Uterus (tissue), 4 donors: ENCODE data around the gene MSANTD1. TPM values are rescaled to one million over a fixed set of nuclear protein-coding genes. Genes with fewer than 3 reads are reported as not detected.
"Not testable (repeated sequence)": the region's sequence is repeated elsewhere in the genome, so short reads cannot be mapped to it uniquely, and the experiment has no call there.

Experiments used
- DNase-seq, 2 donors: peaks; one replicate each; pipeline ENCODE4 v3.0.0-alpha.2; 2019 to 2020
- H3K27ac ChIP-seq, 2 donors: fragments of 200-600 bp; sonication (generic); 1 replicate in 1 of 2; 2 replicates in 1 of 2; pipeline ENCODE4 v1.5.1; 2016 to 2018
- H3K27me3 ChIP-seq, 2 donors: fragments of 200-600 bp; sonication (generic); one replicate each; pipeline ENCODE4 v1.5.1; 2018 to 2019; ENCODE audit warnings: control low read depth in 1 of 2
- H3K36me3 ChIP-seq, 2 donors: fragments of 200-600 bp; sonication (generic); one replicate each; pipeline ENCODE4 v1.5.1; 2019; ENCODE audit warnings: control low read depth in 1 of 2
- H3K4me1 ChIP-seq, 2 donors: fragments of 200-600 bp; sonication (generic); one replicate each; pipeline ENCODE4 v1.5.1; 2018 to 2019; ENCODE audit warnings: control low read depth in 1 of 2
- H3K4me3 ChIP-seq, 2 donors: fragments of 200-600 bp; sonication (generic); 1 replicate in 1 of 2; 2 replicates in 1 of 2; pipeline ENCODE4 v1.5.1; 2018 to 2019; ENCODE audit warnings: mild to moderate bottlenecking in 1 of 2
- H3K9me3 ChIP-seq, 2 donors: fragments of 200-600 bp; sonication (generic); one replicate each; pipeline ENCODE4 v1.5.1; 2019; ENCODE audit warnings: control low read depth in 1 of 2
- POLR2A ChIP-seq, 2 donors: fragments of 450-650 bp; IDR thresholded peaks; one replicate each; pipeline ENCODE4 v1.6.1; 2016; ENCODE audit warnings: antibody characterized with exemption in 2 of 2, mild to moderate bottlenecking in 1 of 2, moderate library complexity in 1 of 2
- intact Hi-C: fragments of 100-400 bp; cut with DNase I; formaldehyde crosslinking; loops from one replicate; pipeline ENCODE4 v1.15.1; 2023; ENCODE audit warnings: low total_unique reads
- total RNA-seq, 4 donors: library from RNA; depleted of rRNA in 3 of 4; stranded (reverse); fragments of >200 nt in 3 of 4; gene quantifications; one replicate each; pipeline versions ENCODE4 v1.1.0 to v1.2.4, GENCODE V29; 2014 to 2023
- TF ChIP-seq, protein P1 (sequence below), 4 experiments: fragments of 200-600 bp in 2 of 4; fragments of 450-650 bp in 2 of 4; sonication (generic) in 2 of 4; IDR thresholded peaks; one replicate each; pipeline ENCODE4 v1.5.1; 2016 to 2019; ENCODE audit warnings: antibody characterized with exemption in 4 of 4, mild to moderate bottlenecking in 2 of 4, moderate library complexity in 1 of 4
- donor health status: DM: yes; HTN: yes; CAD: no.

The MSANTD1 gene
- total RNA-seq, 4 donors from 2014 or later: 1.3 to 3.3 (median 2.1) TPM; not detected in 1

DNA sequence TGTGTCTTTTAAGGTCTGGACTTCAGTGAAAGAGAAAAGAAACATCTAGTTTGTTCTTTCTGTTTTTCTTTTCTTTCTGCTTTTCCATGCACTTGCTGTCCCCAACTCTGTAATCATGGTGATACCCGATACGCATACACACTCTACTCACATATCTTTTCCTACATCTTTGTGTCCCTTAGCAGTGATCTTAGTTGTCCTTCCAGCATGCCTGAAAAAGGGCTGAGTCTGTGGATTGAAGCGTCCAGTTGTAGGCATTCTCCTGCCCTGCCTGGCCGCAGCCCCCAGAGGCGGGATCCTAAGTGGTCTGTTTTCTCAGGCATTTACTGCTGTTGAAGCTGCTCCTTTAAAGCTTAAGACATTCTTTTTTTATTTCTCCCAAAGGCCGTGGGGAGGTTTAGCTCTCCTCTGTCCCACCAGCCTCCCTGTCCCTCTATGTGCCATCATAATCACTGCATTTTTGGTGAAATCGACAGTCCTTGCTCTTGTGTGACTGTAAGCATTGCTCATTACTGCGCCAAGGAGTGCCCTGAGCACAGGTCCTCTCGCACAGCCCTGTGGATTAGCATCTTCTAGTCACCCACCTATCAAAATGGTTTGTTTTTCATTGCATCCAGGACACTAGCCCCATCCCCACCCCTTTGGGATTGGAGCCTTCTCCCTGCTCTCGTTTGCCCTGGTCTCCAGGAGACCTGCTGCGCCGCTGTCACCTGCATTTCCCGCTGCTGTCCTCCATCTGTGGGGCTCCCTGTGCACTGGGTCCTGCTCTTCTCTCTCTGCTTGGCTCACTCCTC is 48.3 kb downstream of the MSANTD1 start:
- Histone ChIP-seq H3K4me1 (peaks cover 4 to 6% of the 10 kb centered on the region in 2 donors), H3K4me3 (no peak overlapping the region), H3K27me3 (no peaks in the 10 kb centered on the region), H3K27ac (no peak overlapping the region), H3K9me3 (no peaks in the 10 kb centered on the region), H3K36me3 (no peaks in the 10 kb centered on the region)
- DNase-seq: no peak
- TF ChIP-seq POLR2A (IDR thresholded peaks at IDR 0.05): no peak
- TF ChIP-seq, protein P1, sequence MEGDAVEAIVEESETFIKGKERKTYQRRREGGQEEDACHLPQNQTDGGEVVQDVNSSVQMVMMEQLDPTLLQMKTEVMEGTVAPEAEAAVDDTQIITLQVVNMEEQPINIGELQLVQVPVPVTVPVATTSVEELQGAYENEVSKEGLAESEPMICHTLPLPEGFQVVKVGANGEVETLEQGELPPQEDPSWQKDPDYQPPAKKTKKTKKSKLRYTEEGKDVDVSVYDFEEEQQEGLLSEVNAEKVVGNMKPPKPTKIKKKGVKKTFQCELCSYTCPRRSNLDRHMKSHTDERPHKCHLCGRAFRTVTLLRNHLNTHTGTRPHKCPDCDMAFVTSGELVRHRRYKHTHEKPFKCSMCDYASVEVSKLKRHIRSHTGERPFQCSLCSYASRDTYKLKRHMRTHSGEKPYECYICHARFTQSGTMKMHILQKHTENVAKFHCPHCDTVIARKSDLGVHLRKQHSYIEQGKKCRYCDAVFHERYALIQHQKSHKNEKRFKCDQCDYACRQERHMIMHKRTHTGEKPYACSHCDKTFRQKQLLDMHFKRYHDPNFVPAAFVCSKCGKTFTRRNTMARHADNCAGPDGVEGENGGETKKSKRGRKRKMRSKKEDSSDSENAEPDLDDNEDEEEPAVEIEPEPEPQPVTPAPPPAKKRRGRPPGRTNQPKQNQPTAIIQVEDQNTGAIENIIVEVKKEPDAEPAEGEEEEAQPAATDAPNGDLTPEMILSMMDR (IDR thresholded peaks at IDR 0.05): no peak
- intact Hi-C loops: no loop called here

DNA sequence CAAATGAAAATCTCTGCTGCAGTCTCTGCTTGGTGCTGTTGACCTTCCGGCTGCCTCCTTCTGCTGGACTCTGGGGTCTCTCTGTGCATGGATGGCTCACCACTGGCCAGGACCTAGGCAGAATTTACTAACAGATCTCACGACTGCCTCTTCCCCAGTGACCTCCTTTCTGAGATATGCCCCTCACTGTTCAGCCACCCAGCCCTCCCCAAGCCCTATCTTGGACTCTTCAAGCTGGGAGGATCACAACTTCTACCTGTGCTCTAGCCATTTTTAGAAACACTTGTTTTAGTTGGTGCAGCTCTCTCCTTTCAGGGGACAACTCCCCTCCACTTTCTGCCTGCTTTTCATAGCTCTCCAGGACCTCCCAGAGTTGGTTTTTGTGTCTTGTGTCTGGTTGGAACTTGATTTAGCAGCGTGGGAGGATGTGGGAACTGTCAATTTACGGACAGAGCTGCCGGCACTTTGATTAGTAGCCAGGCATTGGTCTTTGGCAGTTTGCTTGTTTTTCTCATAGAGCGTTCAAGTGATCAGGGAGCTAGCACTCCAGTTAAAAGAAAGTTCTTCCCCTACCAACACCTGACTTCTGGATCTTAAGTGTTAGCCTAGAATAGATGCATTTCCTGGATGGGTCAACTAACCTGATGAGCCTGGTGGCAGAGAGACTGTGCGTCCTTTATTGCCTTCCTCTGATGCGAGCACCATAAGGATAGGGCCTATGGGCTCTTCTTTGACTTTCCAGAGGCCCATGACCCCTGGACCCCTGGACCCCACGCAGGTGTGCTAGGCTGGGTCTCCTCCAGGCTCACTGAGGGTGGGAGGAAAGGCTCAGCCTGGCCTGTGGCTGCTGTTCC is 50.4 kb downstream of the MSANTD1 start:
- H3K27ac ChIP-seq: no peak overlapping the region
- intact Hi-C loops: no loop called here
- no peaks in the 10 kb centered on the region for H3K27me3 ChIP-seq
- H3K4me3 ChIP-seq: no peak overlapping the region
- TF ChIP-seq POLR2A (IDR thresholded peaks at IDR 0.05): no peak
- TF ChIP-seq, protein P1 (IDR thresholded peaks at IDR 0.05): no peak
- no peaks in the 10 kb centered on the region for H3K9me3 ChIP-seq
- DNase-seq: no peak
- H3K36me3 ChIP-seq: no peaks in the 10 kb centered on the region
- peaks cover 0 to 3% of the 10 kb centered on the region in 2 donors for H3K4me1 ChIP-seq

DNA sequence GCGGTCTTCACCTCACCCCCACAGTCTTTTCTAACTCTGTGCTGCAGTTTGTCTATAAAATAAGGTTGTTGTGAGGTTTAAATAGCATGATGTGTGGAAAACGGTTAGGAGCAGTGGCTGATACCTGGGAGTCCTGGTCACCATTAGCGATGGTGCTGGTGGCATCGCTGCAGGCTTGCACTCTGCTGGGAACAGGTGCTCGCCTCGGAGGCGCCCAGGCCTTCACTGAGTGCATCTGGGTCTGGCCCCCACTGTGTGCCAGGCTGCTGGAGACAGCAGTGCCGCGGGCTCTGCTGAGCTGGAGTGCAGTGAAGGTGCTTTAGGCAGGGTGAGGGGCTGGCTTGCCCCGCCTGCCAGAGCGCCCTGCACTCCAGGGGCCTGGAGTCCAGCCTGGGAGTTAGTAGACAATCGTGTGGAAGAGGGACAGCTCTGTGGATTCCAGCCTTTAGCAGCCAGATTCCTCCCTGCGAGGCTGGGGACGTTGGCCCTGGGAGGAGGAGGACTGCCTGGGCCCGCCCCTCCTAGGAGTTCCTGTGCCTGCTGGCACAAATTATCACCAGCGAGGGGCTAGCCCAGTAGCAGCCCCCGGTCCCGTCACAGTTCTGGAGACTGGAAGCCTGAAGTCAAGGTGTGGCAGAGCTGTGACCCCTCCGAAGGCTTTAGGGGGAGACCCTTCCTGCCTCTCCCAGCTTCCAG is 51.2 kb downstream of the MSANTD1 start:
- intact Hi-C loops: no loop called here
- H3K4me1 ChIP-seq: peaks cover 0 to 8% of the 10 kb centered on the region in 2 donors
- H3K4me3 ChIP-seq: no peak overlapping the region
- no peaks in the 10 kb centered on the region for H3K9me3 ChIP-seq
- H3K27me3 ChIP-seq: no peaks in the 10 kb centered on the region
- TF ChIP-seq, protein P1 (IDR thresholded peaks at IDR 0.05): no peak
- TF ChIP-seq POLR2A (IDR thresholded peaks at IDR 0.05): no peak
- H3K36me3 ChIP-seq: no peaks in the 10 kb centered on the region
- DNase-seq: no peak
- no peak overlapping the region for H3K27ac ChIP-seq

DNA sequence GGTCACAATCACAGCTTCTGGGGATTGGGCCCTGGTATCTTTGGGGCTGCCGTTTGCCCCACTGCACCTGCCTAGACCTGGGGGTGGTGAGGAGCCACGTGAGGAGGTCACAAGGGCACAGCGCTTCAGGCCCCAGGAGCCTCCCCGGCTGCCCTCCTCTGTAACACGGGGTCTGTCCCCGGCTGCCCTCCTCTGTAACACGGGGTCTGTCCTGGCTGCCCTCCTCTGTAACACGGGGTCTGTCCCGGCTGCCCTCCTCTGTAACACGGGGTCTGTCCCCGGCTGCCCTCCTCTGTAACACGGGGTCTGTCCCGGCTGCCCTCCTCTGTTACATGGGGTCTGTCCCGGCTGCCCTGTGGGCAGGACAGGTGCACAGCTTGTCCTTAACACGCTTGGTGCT is 51.9 kb downstream of the MSANTD1 start:
- H3K27me3 ChIP-seq, H3K36me3 ChIP-seq, H3K9me3 ChIP-seq, H3K4me3 ChIP-seq, intact Hi-C loops, DNase-seq, H3K4me1 ChIP-seq, H3K27ac ChIP-seq: not testable (repeated sequence)

DNA sequence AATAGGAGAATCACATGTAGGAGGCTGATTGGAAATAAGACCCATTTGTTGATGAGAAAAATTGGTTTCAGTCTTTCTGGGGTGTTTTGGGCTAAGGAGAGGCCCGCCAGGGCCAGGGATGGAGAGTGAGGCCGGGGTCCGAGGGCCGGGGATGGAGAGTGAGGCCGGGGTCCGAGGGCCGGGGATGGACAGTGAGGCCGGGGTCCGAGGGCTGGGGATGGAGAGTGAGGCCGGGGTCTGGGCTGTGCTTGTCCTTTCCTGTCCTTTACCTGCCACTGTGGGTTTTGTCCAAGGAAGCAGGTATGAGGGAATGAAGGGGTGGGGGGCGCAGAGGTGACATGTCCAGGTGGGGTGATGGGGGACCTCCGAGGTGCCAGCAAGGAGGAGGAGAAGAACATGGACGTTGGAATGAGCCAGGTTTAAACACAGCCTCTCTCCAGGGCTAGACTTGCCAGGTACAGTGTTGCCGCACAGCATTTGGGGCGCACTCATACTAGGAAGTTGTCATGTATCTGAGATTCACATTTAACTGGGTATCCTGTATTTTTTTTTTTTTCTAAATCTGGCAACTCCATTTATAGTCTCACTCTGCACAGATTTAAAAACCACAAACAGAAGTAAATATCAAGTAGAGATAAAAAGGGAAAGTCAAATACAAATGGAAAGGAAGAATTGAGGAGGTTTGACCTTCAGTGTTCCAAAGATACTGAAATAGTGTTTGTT is 52.7 kb downstream of the MSANTD1 start:
- no peak overlapping the region for H3K27ac ChIP-seq
- intact Hi-C loops: no loop called here
- no peak for DNase-seq

More for the DNA sequence above, 52.7 kb downstream of the MSANTD1 start:
- H3K9me3 ChIP-seq: no peaks in the 10 kb centered on the region
- TF ChIP-seq POLR2A (IDR thresholded peaks at IDR 0.05): no peak
- TF ChIP-seq, protein P1 (IDR thresholded peaks at IDR 0.05): no peak
- H3K4me3 ChIP-seq: no peak overlapping the region
- H3K27me3 ChIP-seq: no peaks in the 10 kb centered on the region
- H3K4me1 ChIP-seq: peaks cover 0 to 8% of the 10 kb centered on the region in 2 donors
- H3K36me3 ChIP-seq: no peaks in the 10 kb centered on the region
